HTR-8/SVneo (cell line): ENCODE results near the gene TBKBP1.
A peak's percentile ranks its signal among the peaks of the same experiment; 100 is the strongest.

Experiments used
- DNase-seq: peaks from one replicate; pipeline ENCODE4 v3.0.0; 2011; ENCODE audit warnings: low spot score, mixed read lengths; ENCODE audit not compliant: insufficient read length
- FAIRE-seq: peaks from 2 replicates; lab custom pipeline; 2011; peaks lifted over from hg19 to GRCh38; lab: Jason Lieb, UNC

TBKBP1 gene

GRCh38 chr17:47742319-47743181 is 48.6 kb downstream of the TBKBP1 start:
- no peak for DNase-seq
- FAIRE-seq, result peak; percentile 68

GRCh38 chr17:47744168-47745036 is 50.4 kb downstream of the TBKBP1 start:
- FAIRE-seq (no peak), DNase-seq (no peak)

GRCh38 chr17:47745037-47745380 is 51.0 kb downstream of the TBKBP1 start:
- FAIRE-seq (no peak), DNase-seq (no peak)

GRCh38 chr17:47751471-47751870 is 57.5 kb downstream of the TBKBP1 start:
- FAIRE-seq, result no peak

GRCh38 chr17:47757386-47757785 is 63.4 kb downstream of the TBKBP1 start:
- DNase-seq (no peak), FAIRE-seq (no peak)

More at GRCh38 chr17:47751471-47751870, 57.5 kb downstream of the TBKBP1 start:
- no peak for DNase-seq

GRCh38 chr17:47760409-47761140 is 66.6 kb downstream of the TBKBP1 start:
- DNase-seq (no peak), FAIRE-seq (no peak)
